Dermis lymphatic vessel endothelial cell (primary cell): ENCODE data around the gene OR10H2. TPM values are rescaled to one million over a fixed set of nuclear protein-coding genes. Genes with fewer than 3 reads are reported as not detected.

Source experiments
- total RNA-seq: library from RNA; depleted of rRNA; stranded (reverse); fragments of >200 nt; gene quantifications from 2 replicates; pipeline ENCODE4 v1.2.1, GENCODE V29; 2014

The OR10H2 gene, protein sequence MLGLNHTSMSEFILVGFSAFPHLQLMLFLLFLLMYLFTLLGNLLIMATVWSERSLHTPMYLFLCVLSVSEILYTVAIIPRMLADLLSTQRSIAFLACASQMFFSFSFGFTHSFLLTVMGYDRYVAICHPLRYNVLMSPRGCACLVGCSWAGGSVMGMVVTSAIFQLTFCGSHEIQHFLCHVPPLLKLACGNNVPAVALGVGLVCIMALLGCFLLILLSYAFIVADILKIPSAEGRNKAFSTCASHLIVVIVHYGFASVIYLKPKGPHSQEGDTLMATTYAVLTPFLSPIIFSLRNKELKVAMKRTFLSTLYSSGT
- total RNA-seq = not detected in 2 replicates

DNA sequence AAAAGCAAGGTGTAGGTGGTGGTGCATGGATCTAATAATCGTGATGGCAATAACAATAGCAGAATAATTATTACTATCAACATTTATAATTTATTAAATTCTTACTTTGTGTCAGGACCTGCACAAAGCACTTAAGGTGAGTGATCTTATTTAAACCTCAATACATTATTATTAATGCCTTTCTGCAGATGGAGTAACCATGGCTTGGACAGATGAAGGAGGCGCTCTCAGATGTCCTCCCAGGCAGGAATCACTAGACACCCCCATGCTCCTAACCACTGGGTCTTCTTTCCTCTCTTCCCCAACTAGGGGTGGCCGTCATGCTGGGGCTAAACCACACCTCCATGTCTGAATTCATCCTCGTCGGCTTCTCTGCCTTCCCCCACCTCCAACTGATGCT, at the start of gene OR10H2:
Gene OR10H2, plus strand, starts transcription at position 301 of the 400 bp plus-strand sequence. Its CDS starts 20 bp downstream, at position 321.

DNA sequence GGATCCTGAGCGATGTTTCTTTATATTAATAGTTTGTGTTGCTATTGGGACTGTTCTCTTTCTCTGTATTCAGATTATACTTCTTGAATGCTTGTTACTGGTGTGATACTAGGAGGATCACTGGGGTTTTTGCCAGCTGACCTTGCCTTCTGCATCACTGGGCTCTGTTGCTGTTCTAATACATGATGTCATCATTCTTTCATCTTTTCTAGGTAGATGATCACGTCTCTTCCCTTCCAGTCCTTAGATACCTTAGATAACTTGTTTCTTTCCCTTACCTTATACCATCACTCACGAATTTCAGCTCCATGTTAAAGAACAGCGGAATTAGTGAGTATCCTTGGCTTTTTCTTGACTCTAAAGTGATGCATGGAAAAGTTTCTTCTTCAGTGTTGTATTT, 9.9 kb downstream of the OR10H2 start, which contains the start of gene OR10H3:
Gene OR10H3, plus strand, starts transcription at position 264 of the 400 bp plus-strand sequence. CDS start 3,408 bp downstream, outside the sequence.

Other genes starting within 250 kb of the OR10H2 start
- not detected in 2 replicates for gene PGLYRP2, start 248.5 kb upstream of the OR10H2 start, total RNA-seq
- not detected in 2 replicates for gene CYP4F22, start 219.5 kb upstream of the OR10H2 start, total RNA-seq
- gene CYP4F8, start 112.8 kb upstream of the OR10H2 start, total RNA-seq = not detected in 2 replicates
- gene CYP4F3, start 87.1 kb upstream of the OR10H2 start, total RNA-seq = not detected in 2 replicates
- gene CYP4F12, start 54.9 kb upstream of the OR10H2 start, total RNA-seq = not detected in 2 replicates
- not detected in 2 replicates for gene OR10H3, start 10.0 kb downstream of the OR10H2 start, total RNA-seq
- not detected in 2 replicates for gene OR10H5, start 59.6 kb downstream of the OR10H2 start, total RNA-seq
- gene OR10H1, start 87.6 kb downstream of the OR10H2 start, total RNA-seq = not detected in 2 replicates
- 0.09 TPM in 1 of 2 replicates, not detected in the other for gene CYP4F2, start 170.1 kb downstream of the OR10H2 start, total RNA-seq
- not detected in 2 replicates for gene CYP4F11, start 206.5 kb downstream of the OR10H2 start, total RNA-seq
- not detected in 2 replicates for gene OR10H4, start 221.0 kb downstream of the OR10H2 start, total RNA-seq